Peyer's patch (tissue), 4 donors: ENCODE data around the gene TSEN54. TPM values are rescaled to one million over a fixed set of nuclear protein-coding genes. Genes with fewer than 3 reads are reported as not detected.
A peak's percentile ranks its signal among the peaks of the same experiment; 100 is the strongest.

Experiments
- DNase-seq, 3 donors: peaks; one replicate each; pipeline ENCODE4 v3.0.0-alpha.2; 2017 to 2019
- H3K27ac ChIP-seq, 4 donors: fragments of 200-600 bp; sonication (generic); one replicate each; pipeline ENCODE4 v1.5.1; 2016 to 2019
- H3K27me3 ChIP-seq, 2 donors: fragments of 200-600 bp; sonication (generic); one replicate each; pipeline ENCODE4 v1.5.1; 2019
- H3K36me3 ChIP-seq, 3 donors: fragments of 200-600 bp; sonication (generic); one replicate each; pipeline ENCODE4 v1.5.1; 2016 to 2019
- H3K4me1 ChIP-seq, 4 donors: fragments of 200-600 bp; sonication (generic); one replicate each; pipeline ENCODE4 v1.5.1; 2016 to 2019
- H3K4me3 ChIP-seq, 4 donors: fragments of 200-600 bp; sonication (generic); 1 replicate in 3 of 4; 2 replicates in 1 of 4; pipeline ENCODE4 v1.5.1; 2016 to 2019; ENCODE audit warnings: mild to moderate bottlenecking in 1 of 4
- H3K9me3 ChIP-seq, 4 donors: fragments of 200-600 bp; sonication (generic); one replicate each; pipeline ENCODE4 v1.5.1; 2016 to 2019; ENCODE audit warnings: mild to moderate bottlenecking in 1 of 4
- CTCF ChIP-seq, 6 experiments: fragments of 450-650 bp in 4 of 6; fragments of 200-600 bp in 2 of 6; sonication (generic) in 1 of 6; IDR thresholded peaks; one replicate each; pipeline ENCODE4 v1.5.1; 2017 to 2019; ENCODE audit warnings: antibody characterized with exemption in 6 of 6, mild to moderate bottlenecking in 3 of 6, moderate library complexity in 1 of 6
- POLR2A ChIP-seq, 2 donors: fragments of 450-650 bp; IDR thresholded peaks; one replicate each; pipeline ENCODE4 v1.5.1; 2017; ENCODE audit warnings: antibody characterized with exemption in 2 of 2, mild to moderate bottlenecking in 2 of 2, moderate library complexity in 2 of 2
- total RNA-seq, 4 donors: library from RNA; depleted of rRNA; stranded (reverse); fragments of >200 nt; gene quantifications; one replicate each; pipeline ENCODE4 v1.1.0, GENCODE V29; 2016

TSEN54 gene
- total RNA-seq, 4 donors from 2014 or later: 47.9 to 89.5 (median 80.0) TPM

GRCh38 chr17:75503337-75503950 is 12.9 kb upstream of the TSEN54 start:
- DNase-seq: no peak
- H3K36me3 ChIP-seq: peaks cover 0 to 79% (median 0%) of the 10 kb centered on the region in 3 donors
- H3K4me1 ChIP-seq: peaks cover 0 to 6% (median 0%) of the 10 kb centered on the region in 4 donors
- H3K27ac ChIP-seq: no peak overlapping the region
- no peaks in the 10 kb centered on the region for H3K27me3 ChIP-seq
- H3K9me3 ChIP-seq: no peaks in the 10 kb centered on the region
- TF ChIP-seq POLR2A (IDR thresholded peaks at IDR 0.05) (no peak), CTCF (IDR thresholded peaks at IDR 0.05) (no peak)
- no peak overlapping the region for H3K4me3 ChIP-seq

- Histone ChIP-seq H3K4me1 (peaks cover 0 to 9% (median 0%) of the 10 kb centered on the region in 4 donors), H3K27ac (no peak overlapping the region), H3K9me3 (no peaks in the 10 kb centered on the region), H3K4me3 (no peak overlapping the region), H3K36me3 (peaks cover 0 to 74% (median 0%) of the 10 kb centered on the region in 3 donors), H3K27me3 (no peaks in the 10 kb centered on the region)
- TF ChIP-seq CTCF (IDR thresholded peaks at IDR 0.05) (no peak), POLR2A (IDR thresholded peaks at IDR 0.05) (no peak)
- DNase-seq: no peak
Observed at GRCh38 chr17:75503976-75504346, 12.4 kb upstream of the TSEN54 start.

- no peaks in the 10 kb centered on the region for H3K27me3 ChIP-seq
- no peaks in the 10 kb centered on the region for H3K9me3 ChIP-seq
- TF ChIP-seq CTCF (IDR thresholded peaks at IDR 0.05) (peak; percentile 38 to 72 (median 62)), POLR2A (IDR thresholded peaks at IDR 0.05) (no peak)
- H3K4me1 ChIP-seq: peaks cover 0 to 15% (median 0%) of the 10 kb centered on the region in 4 donors
- H3K27ac ChIP-seq: peak overlapping the region in 1 of 4 donors; percentile 19
- H3K4me3 ChIP-seq: no peak overlapping the region
- peaks cover 0 to 70% (median 0%) of the 10 kb centered on the region in 3 donors for H3K36me3 ChIP-seq
- DNase-seq: peak; percentile 63 to 79 (median 72)
Observed at GRCh38 chr17:75504347-75505151, 11.8 kb upstream of the TSEN54 start.

GRCh38 chr17:75505152-75505409 is 11.2 kb upstream of the TSEN54 start:
- Histone ChIP-seq H3K4me3 (no peak overlapping the region), H3K36me3 (peaks cover 0 to 67% (median 0%) of the 10 kb centered on the region in 3 donors), H3K9me3 (no peaks in the 10 kb centered on the region), H3K27ac (no peak overlapping the region), H3K27me3 (no peaks in the 10 kb centered on the region), H3K4me1 (peaks cover 0 to 20% (median 0%) of the 10 kb centered on the region in 4 donors)
- DNase-seq: no peak
- no peak for TF ChIP-seq POLR2A (IDR thresholded peaks at IDR 0.05)

- no peak for TF ChIP-seq POLR2A (IDR thresholded peaks at IDR 0.05)
- no peak for TF ChIP-seq CTCF (IDR thresholded peaks at IDR 0.05)
- Histone ChIP-seq H3K27me3 (no peaks in the 10 kb centered on the region), H3K4me3 (no peak overlapping the region), H3K36me3 (peaks cover 0 to 61% (median 0%) of the 10 kb centered on the region in 3 donors), H3K27ac (no peak overlapping the region), H3K4me1 (peaks cover 0 to 20% (median 0%) of the 10 kb centered on the region in 4 donors), H3K9me3 (no peaks in the 10 kb centered on the region)
- no peak for DNase-seq
Observed at GRCh38 chr17:75505640-75506039, 10.7 kb upstream of the TSEN54 start.

- Histone ChIP-seq H3K27ac (no peak overlapping the region), H3K4me1 (peaks cover 0 to 22% (median 0%) of the 10 kb centered on the region in 4 donors), H3K9me3 (no peaks in the 10 kb centered on the region), H3K4me3 (no peak overlapping the region), H3K36me3 (peaks cover 0 to 57% (median 0%) of the 10 kb centered on the region in 3 donors), H3K27me3 (no peaks in the 10 kb centered on the region)
- DNase-seq: no peak
- TF ChIP-seq POLR2A (IDR thresholded peaks at IDR 0.05) (no peak), CTCF (IDR thresholded peaks at IDR 0.05) (no peak)
Observed at GRCh38 chr17:75506134-75506533, 10.2 kb upstream of the TSEN54 start.
